ENCODE results near the gene DAAM1. TPM values are rescaled to one million over a fixed set of nuclear protein-coding genes. Genes with fewer than 3 reads are reported as not detected.

DAAM1 gene
- total and polyA plus RNA-seq, 8 donors = 6.2 to 26.7 (median 16.0) TPM

DNA sequence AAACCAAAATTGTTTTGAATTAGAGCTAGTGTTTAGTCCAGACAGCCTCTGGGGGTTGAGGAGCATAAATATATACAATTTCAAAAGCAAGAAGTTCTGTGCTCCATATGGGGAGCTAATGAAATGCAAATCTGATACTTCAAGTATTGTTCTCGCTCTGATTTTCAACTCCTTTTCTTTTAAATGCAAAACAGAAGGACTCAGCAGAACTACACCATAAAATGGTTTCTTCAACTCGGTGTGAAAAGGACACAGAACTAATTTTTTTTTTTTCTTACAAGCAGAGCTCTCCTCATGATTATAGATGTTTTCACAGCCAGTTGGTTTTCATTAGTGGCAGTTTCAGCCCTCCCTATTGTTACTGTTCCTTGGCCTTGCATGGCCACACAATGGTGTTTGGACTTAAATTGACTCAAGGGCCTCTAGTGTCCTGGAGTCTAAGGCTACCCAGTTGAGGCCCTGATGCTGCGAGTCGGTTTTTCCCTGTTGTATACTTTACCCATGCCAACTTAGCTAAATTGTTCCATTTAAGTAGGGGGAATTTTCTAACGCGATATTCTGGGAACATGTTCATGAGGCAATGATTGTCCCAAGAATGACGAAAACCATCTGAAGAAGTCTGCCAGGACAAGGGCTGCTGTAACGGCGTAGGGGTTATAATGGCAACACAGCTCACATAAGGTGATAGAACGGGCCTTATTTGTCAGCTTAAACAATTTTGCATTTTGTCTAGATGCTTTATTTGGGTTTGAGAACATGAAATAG is 156.4 kb downstream of the DAAM1 start:
- DNase-seq (no peak), ATAC-seq (no peak), FAIRE-seq (no peak)
- Histone ChIP-seq H3K9me3 (no peaks in the 10 kb centered on the region), H3K27ac (no peak overlapping the region), H3K4me1 (peaks cover 0 to 9% (median 4%) of the 10 kb centered on the region in 3 donors), H3K4me3 (no peak overlapping the region), H3K27me3 (no peaks in the 10 kb centered on the region), H3K36me3 (peaks cover 0 to 9% (median 0%) of the 10 kb centered on the region in 3 donors)
- TF ChIP-seq, protein P1, sequence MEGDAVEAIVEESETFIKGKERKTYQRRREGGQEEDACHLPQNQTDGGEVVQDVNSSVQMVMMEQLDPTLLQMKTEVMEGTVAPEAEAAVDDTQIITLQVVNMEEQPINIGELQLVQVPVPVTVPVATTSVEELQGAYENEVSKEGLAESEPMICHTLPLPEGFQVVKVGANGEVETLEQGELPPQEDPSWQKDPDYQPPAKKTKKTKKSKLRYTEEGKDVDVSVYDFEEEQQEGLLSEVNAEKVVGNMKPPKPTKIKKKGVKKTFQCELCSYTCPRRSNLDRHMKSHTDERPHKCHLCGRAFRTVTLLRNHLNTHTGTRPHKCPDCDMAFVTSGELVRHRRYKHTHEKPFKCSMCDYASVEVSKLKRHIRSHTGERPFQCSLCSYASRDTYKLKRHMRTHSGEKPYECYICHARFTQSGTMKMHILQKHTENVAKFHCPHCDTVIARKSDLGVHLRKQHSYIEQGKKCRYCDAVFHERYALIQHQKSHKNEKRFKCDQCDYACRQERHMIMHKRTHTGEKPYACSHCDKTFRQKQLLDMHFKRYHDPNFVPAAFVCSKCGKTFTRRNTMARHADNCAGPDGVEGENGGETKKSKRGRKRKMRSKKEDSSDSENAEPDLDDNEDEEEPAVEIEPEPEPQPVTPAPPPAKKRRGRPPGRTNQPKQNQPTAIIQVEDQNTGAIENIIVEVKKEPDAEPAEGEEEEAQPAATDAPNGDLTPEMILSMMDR (IDR thresholded peaks at IDR 0.05) = no peak
- 92 to 95% methylated on average over 10 of the region's 10 CpGs for WGBS, 2 donors
- intact Hi-C loops (cut with DNase I) = no loop called here

DNA sequence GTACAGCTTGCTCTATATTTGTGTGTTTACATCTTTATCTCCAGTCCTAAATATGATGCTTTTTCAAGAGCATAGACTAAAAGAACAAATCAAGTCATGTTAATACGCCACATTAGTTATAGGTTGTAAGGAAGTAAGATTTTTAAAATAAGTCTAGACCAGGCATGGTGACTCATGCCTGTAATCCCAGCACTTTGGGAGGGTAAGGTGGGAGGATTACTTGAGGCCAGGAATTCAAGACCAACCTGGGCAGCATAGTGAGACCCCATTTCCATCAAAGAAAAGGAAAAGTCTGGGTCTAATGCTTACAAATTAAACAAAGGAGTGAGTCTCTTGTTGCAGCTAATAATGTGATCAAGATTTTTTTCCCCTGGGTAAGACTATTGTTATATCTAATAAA is 157.9 kb downstream of the DAAM1 start:
- Histone ChIP-seq H3K4me3 (no peak overlapping the region), H3K9me3 (no peaks in the 10 kb centered on the region), H3K4me1 (peaks cover 0 to 9% (median 4%) of the 10 kb centered on the region in 3 donors), H3K36me3 (peaks cover 0 to 9% (median 0%) of the 10 kb centered on the region in 3 donors), H3K27me3 (no peaks in the 10 kb centered on the region), H3K27ac (no peak overlapping the region)
- intact Hi-C loops (cut with DNase I) = no loop called here
- no peak for FAIRE-seq
- TF ChIP-seq, protein P1 (IDR thresholded peaks at IDR 0.05) = no peak
- 96 to 99% methylated on average over 1 of the region's 1 CpG for WGBS, 2 donors
- DNase-seq = no peak
- ATAC-seq = no peak

DNA sequence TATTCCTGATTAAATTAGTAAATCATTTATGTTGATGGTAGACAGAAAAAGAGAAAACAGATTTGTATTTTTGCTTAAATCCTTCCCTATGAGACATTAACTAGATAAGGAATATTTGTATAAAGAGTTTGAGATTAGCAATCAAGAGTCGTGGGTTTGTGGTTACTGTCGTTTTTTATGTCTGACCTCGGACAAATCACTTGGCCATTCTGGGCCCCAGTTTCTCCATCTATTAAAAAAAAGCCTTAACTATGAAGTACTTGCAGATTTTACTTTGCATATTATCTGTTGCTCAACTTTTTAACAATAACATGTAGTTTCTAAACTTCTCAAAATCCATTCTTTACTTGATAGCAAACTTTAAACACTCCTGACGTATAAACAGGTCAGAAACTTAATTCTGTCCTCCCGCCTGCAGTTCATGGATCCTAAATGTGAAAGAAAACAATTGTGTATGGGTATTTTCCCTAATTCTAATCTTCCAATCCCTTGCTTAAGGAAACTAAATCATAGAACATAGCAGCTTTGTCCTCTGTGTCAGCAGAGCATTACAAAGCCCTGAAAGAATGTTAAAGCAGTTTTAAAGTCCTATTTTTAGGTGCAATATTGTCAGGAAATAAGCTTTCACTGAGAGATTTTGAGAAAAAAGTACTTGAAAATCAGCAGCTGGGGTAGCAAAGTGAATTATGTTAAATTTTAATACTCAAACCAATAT is 158.5 kb downstream of the DAAM1 start:
- Histone ChIP-seq H3K27me3 (no peaks in the 10 kb centered on the region), H3K36me3 (peaks cover 0 to 9% (median 0%) of the 10 kb centered on the region in 3 donors), H3K4me3 (no peak overlapping the region), H3K9me3 (no peaks in the 10 kb centered on the region), H3K4me1 (peaks cover 0 to 6% (median 4%) of the 10 kb centered on the region in 3 donors), H3K27ac (no peak overlapping the region)
- ATAC-seq (no peak), DNase-seq (no peak), FAIRE-seq (no peak)
- intact Hi-C loops (cut with DNase I) = no loop called here
- TF ChIP-seq, protein P1 (IDR thresholded peaks at IDR 0.05) = no peak
- 38 to 43% methylated on average over 5 of the region's 5 CpGs for whole genome bisulfite sequencing, 2 donors

DNA sequence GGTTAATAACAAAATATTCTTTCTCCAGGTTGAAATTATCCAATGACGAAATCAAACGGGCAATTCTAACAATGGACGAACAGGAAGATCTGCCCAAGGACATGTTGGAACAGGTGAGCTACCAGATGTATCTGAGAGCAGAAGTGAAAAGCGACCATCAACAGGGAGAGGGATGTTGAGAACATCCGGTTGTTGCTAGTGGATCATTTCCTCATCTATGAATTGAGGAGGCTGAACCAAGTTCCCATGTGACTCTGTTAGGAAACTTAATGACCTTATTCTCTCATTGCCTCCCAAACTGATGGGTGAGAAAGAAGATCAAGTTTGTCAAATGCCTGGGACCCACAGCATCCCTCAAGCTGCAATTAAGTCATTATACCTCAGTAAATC is 159.0 kb downstream of the DAAM1 start:
- 84 to 85% methylated on average over 5 of the region's 5 CpGs for WGBS, 2 donors
- no peak overlapping the region for H3K27ac ChIP-seq
- FAIRE-seq = no peak

More for the DNA sequence above, 159.0 kb downstream of the DAAM1 start:
- intact Hi-C loops (cut with DNase I) = no loop called here
- Histone ChIP-seq H3K9me3 (no peaks in the 10 kb centered on the region), H3K4me1 (peaks cover 0 to 4% (median under 1%) of the 10 kb centered on the region in 3 donors), H3K4me3 (no peak overlapping the region), H3K36me3 (peaks cover 0 to 9% (median 0%) of the 10 kb centered on the region in 3 donors), H3K27me3 (no peaks in the 10 kb centered on the region)
- DNase-seq (no peak), ATAC-seq (no peak)
- TF ChIP-seq, protein P1 (IDR thresholded peaks at IDR 0.05) = no peak
